Stimulated activated CD8-positive, alpha-beta memory T cell treated with anti-CD3 and anti-CD28 coated beads, Interleukin-7, amount 100 ng/mL, for 24 hours (primary cell): ENCODE results near the gene ARMH4.
"Not testable (repeated sequence)": the region's sequence is repeated elsewhere in the genome, so short reads cannot be mapped to it uniquely, and the experiment has no call there.

ENCODE experiments used
- DNase-seq: peaks from one replicate; pipeline ENCODE4 v3.0.0-alpha.2; 2020; ENCODE audit warnings: low read depth

ARMH4 gene

GRCh38 chr14:58143106-58143505 lies 8.9 kb downstream of the ARMH4 start:
- DNase-seq = no peak

- no peak for DNase-seq
Measured at GRCh38 chr14:58141893-58142292, 10.1 kb downstream of the ARMH4 start.

- DNase-seq = no peak
Measured at GRCh38 chr14:58138714-58139482, 13.1 kb downstream of the ARMH4 start.

GRCh38 chr14:58138031-58138713 lies 13.8 kb downstream of the ARMH4 start:
- no peak for DNase-seq

GRCh38 chr14:58133739-58134138 lies 18.3 kb downstream of the ARMH4 start:
- DNase-seq = no peak

- DNase-seq = no peak
Measured at GRCh38 chr14:58131386-58131785, 20.6 kb downstream of the ARMH4 start.

GRCh38 chr14:58130116-58130782 lies 21.8 kb downstream of the ARMH4 start:
- no peak for DNase-seq

GRCh38 chr14:58129208-58129607 lies 22.8 kb downstream of the ARMH4 start:
- no peak for DNase-seq

- no peak for DNase-seq
Measured at GRCh38 chr14:58128416-58128815, 23.6 kb downstream of the ARMH4 start.

GRCh38 chr14:58122546-58122945 lies 29.5 kb downstream of the ARMH4 start:
- DNase-seq = not testable (repeated sequence)

- DNase-seq = no peak
Measured at GRCh38 chr14:58121530-58122186, 30.4 kb downstream of the ARMH4 start.

- DNase-seq = no peak
Measured at GRCh38 chr14:58119381-58119780, 32.6 kb downstream of the ARMH4 start.

- DNase-seq = no peak
Measured at GRCh38 chr14:58118097-58118815, 33.8 kb downstream of the ARMH4 start.

GRCh38 chr14:58109744-58110143 lies 42.3 kb downstream of the ARMH4 start:
- no peak for DNase-seq

GRCh38 chr14:58108717-58109116 lies 43.3 kb downstream of the ARMH4 start:
- no peak for DNase-seq

- no peak for DNase-seq
Measured at GRCh38 chr14:58107947-58108552, 44.0 kb downstream of the ARMH4 start.

GRCh38 chr14:58107041-58107440 lies 45.0 kb downstream of the ARMH4 start:
- no peak for DNase-seq

GRCh38 chr14:58106446-58106845 lies 45.6 kb downstream of the ARMH4 start:
- DNase-seq = no peak

GRCh38 chr14:58104808-58105207 lies 47.2 kb downstream of the ARMH4 start:
- DNase-seq = no peak

GRCh38 chr14:58100735-58101368 lies 51.2 kb downstream of the ARMH4 start:
- no peak for DNase-seq

GRCh38 chr14:58099682-58100081 lies 52.3 kb downstream of the ARMH4 start:
- DNase-seq = no peak
